ENCODE data around the gene LAMA1.

DNA sequence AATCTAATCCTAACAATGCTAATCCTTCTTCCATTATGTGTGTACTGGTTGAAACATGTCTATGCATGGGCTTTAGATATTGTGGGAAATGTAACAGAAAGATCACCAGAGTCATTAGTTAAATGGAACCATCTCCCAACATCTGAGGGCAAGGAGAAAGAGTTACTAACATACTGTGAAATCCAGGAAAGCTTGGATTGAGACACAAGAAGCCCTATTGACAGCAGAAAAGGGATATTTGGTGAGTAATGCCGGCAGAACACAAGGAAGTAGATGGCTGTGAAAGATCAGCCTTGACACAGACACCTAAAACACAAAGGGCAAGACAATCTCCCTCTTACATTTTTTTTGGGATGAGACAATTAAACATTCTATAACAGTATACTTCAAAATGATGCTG is 28.5 kb upstream of the LAMA1 start:
- TF ChIP-seq CTCF (IDR thresholded peaks at IDR 0.05 in 2 of 3, conservative IDR thresholded peaks at IDR 0.05 in 1 of 3; ENCODE audit: control insufficient read depth in 2 of 3, extremely low read depth in 1 of 3, insufficient read depth in 1 of 3, low read depth in 3 of 3, low read length in 3 of 3) (no peak), HDAC6 (IDR thresholded peaks at IDR 0.05; ENCODE audit: unreplicated experiment) (no peak), POLR2A (IDR thresholded peaks at IDR 0.05; ENCODE audit: low read depth, low read length) (no peak), SPI1 (IDR thresholded peaks at IDR 0.05; ENCODE audit: borderline replicate concordance, insufficient read depth, low read depth, low read length) (no peak), CHD4 (IDR thresholded peaks at IDR 0.05) (no peak), KAT2A (conservative IDR thresholded peaks at IDR 0.05; ENCODE audit: control insufficient read depth, low read depth, low read length) (no peak), EZH2 (IDR thresholded peaks at IDR 0.05; ENCODE audit: borderline replicate concordance, control insufficient read depth, low read depth, low read length) (no peak)

Data from GM12878 (cell line).